Lung (tissue), 12 donors: ENCODE measurements around the gene ZGPAT. TPM values are rescaled to one million over a fixed set of nuclear protein-coding genes. Genes with fewer than 3 reads are reported as not detected.
A peak's percentile ranks its signal among the peaks of the same experiment; 100 is the strongest.

ENCODE experiments used
- ATAC-seq: fragments of 200-7000 bp; cut with Tn5 transposase; one replicate; pipeline ENCODE4 v1.9.1; 2020; ENCODE audit warnings: moderate number of reproducible peaks; ENCODE audit not compliant: insufficient read depth, low FRiP score
- DNase-seq, 3 donors: peaks; one replicate each; pipeline ENCODE4 v3.0.0-alpha.2; 2013 to 2017
- H3K27ac ChIP-seq, 2 donors: one replicate each; pipeline ENCODE4 v1.5.1; 2013; ENCODE audit warnings: mild to moderate bottlenecking in 2 of 2, moderate library complexity in 2 of 2, control low read depth in 1 of 2, inconsistent platforms in 1 of 2, low read depth in 1 of 2, low read length in 1 of 2
- H3K27me3 ChIP-seq, 3 donors: one replicate each; pipeline ENCODE4 v1.5.1; 2013; ENCODE audit warnings: low read length in 2 of 3; ENCODE audit not compliant: control insufficient read depth in 3 of 3, insufficient read depth in 3 of 3
- H3K36me3 ChIP-seq, 4 donors: one replicate each; pipeline ENCODE4 v1.5.1; 2013; ENCODE audit warnings: low read length in 4 of 4, mild to moderate bottlenecking in 1 of 4, moderate library complexity in 1 of 4; ENCODE audit not compliant: control insufficient read depth in 4 of 4, insufficient read depth in 4 of 4
- H3K4me1 ChIP-seq, 5 donors: one replicate each; pipeline ENCODE4 v1.5.1; 2013; ENCODE audit warnings: low read length in 5 of 5, mild to moderate bottlenecking in 2 of 5, moderate library complexity in 1 of 5; ENCODE audit not compliant: control insufficient read depth in 5 of 5, insufficient read depth in 5 of 5
- H3K4me3 ChIP-seq: one replicate; pipeline ENCODE4 v1.5.1; 2013; ENCODE audit warnings: mild to moderate bottlenecking, control low read depth, moderate library complexity
- H3K9ac ChIP-seq, 2 donors: one replicate each; pipeline ENCODE4 v1.5.1; 2013; ENCODE audit warnings: low read length in 2 of 2, control low read depth in 1 of 2; ENCODE audit not compliant: insufficient read depth in 1 of 2
- H3K9me3 ChIP-seq, 4 donors: one replicate each; pipeline ENCODE4 v1.5.1; 2013; ENCODE audit warnings: low read length in 3 of 4, mild to moderate bottlenecking in 1 of 4, moderate library complexity in 1 of 4; ENCODE audit not compliant: control insufficient read depth in 4 of 4, insufficient read depth in 3 of 4
- CTCF ChIP-seq: IDR thresholded peaks from 2 replicates; pipeline ENCODE4 v1.5.1; 2012; ENCODE audit warnings: mild to moderate bottlenecking; ENCODE audit errors: control extremely low read depth, extremely low read depth
- WGBS, 2 donors: extraction: QIAGEN DNeasy Blood & Tissue Kit; methylation state at CpG; one replicate each; pipeline ENCODE4 v1.1.7; 2013; 5-methylcytosine and 5-hydroxymethylcytosine counted together
- polyA plus RNA-seq, 2 donors: library from polyadenylated mRNA; stranded (reverse); fragments of 200-250 nt; gene quantifications; one replicate each; pipeline ENCODE4 v1.2.1, GENCODE V29; 2013
- total RNA-seq, 2 donors: library from RNA; depleted of rRNA in 1 of 2; stranded (reverse); fragments of >200 nt in 1 of 2; gene quantifications; one replicate each; pipeline ENCODE4 v1.2.1, GENCODE V29; 2014 to 2021
- donor health status: control.
- donor health status: control.
- donor health status: Bipolar disorder and iron deficiency.
- donor health status: healthy.
- donor health status: DM: yes; HTN: yes; CAD: no.

The ZGPAT gene
- total and polyA plus RNA-seq, 4 donors, result 18.3 to 45.0 (median 33.7) TPM

GRCh38 chr20:63771046-63771707 lies 63.3 kb downstream of the ZGPAT start:
- H3K9ac ChIP-seq, result no peak overlapping the region
- peaks cover 0 to 21% (median 5%) of the 10 kb centered on the region in 4 donors for H3K36me3 ChIP-seq
- no peaks in the 10 kb centered on the region for H3K9me3 ChIP-seq
- ATAC-seq (no peak), DNase-seq (no peak)
- no peak for TF ChIP-seq CTCF
- peaks cover 0 to 14% (median 5%) of the 10 kb centered on the region in 5 donors for H3K4me1 ChIP-seq
- H3K27me3 ChIP-seq, result no peaks in the 10 kb centered on the region
- H3K4me3 ChIP-seq, result no peak overlapping the region
- H3K27ac ChIP-seq, result no peak overlapping the region
- 93 to 95% methylated on average over 52 of the region's 52 CpGs for WGBS, 2 donors

GRCh38 chr20:63772781-63773518 lies 65.1 kb downstream of the ZGPAT start:
- WGBS, 2 donors, result 60 to 79% methylated on average over 18 to 20 of the region's 20 CpGs
- H3K27ac ChIP-seq, result no peak overlapping the region

GRCh38 chr20:63773571-63774241 lies 65.9 kb downstream of the ZGPAT start:
- no peak overlapping the region for H3K4me3 ChIP-seq
- H3K36me3 ChIP-seq, result peaks cover 0 to 8% (median 3%) of the 10 kb centered on the region in 4 donors
- ATAC-seq (no peak), DNase-seq (peak; percentile 41 to 71 (median 53))
- WGBS, 2 donors, result 76 to 84% methylated on average over 32 to 33 of the region's 33 CpGs
- H3K27ac ChIP-seq, result no peak overlapping the region
- H3K27me3 ChIP-seq, result no peaks in the 10 kb centered on the region
- no peak for TF ChIP-seq CTCF
- H3K4me1 ChIP-seq, result peaks cover 0 to 14% (median 5%) of the 10 kb centered on the region in 5 donors
- peaks cover 0 to 2% (median 0%) of the 10 kb centered on the region in 4 donors for H3K9me3 ChIP-seq
- H3K9ac ChIP-seq, result no peak overlapping the region

More at GRCh38 chr20:63772781-63773518, 65.1 kb downstream of the ZGPAT start:
- Histone ChIP-seq H3K4me1 (peaks cover 0 to 14% (median 5%) of the 10 kb centered on the region in 5 donors), H3K27me3 (no peaks in the 10 kb centered on the region), H3K36me3 (peaks cover 0 to 10% (median 5%) of the 10 kb centered on the region in 4 donors), H3K9ac (no peak overlapping the region), H3K9me3 (peaks cover 0 to 2% (median 0%) of the 10 kb centered on the region in 4 donors), H3K4me3 (no peak overlapping the region)
- DNase-seq, result peak in 1 of 3 donors; percentile 22
- TF ChIP-seq CTCF, result no peak
- ATAC-seq, result no peak
